GM23338 (cell line): ENCODE measurements around the gene EPAS1. TPM values are rescaled to one million over a fixed set of nuclear protein-coding genes. Genes with fewer than 3 reads are reported as not detected.

ENCODE experiments used
- ATAC-seq: fragments of 200-7000 bp; cut with Tn5 transposase; 3 replicates; pipeline ENCODE4 v1.9.1; 2020
- DNase-seq: peaks from one replicate; pipeline ENCODE4 v3.0.0-alpha.2; 2015; ENCODE audit warnings: low spot score
- H2AFZ ChIP-seq: fragments of 200-600 bp; sonication (generic); 2 replicates; pipeline ENCODE4 v1.8.0; 2016; ENCODE audit warnings: antibody characterized with exemption, mild to moderate bottlenecking, moderate library complexity
- H3F3A ChIP-seq: fragments of 200-600 bp; sonication (generic); replicated peaks from 2 replicates; pipeline ENCODE4 v1.8.0; 2017; ENCODE audit warnings: antibody characterized with exemption, mixed run types, low read depth
- H3K27ac ChIP-seq: fragments of 200-600 bp; sonication (generic); 2 replicates; pipeline ENCODE4 v1.6.1; 2016; ENCODE audit warnings: low read depth
- H3K27me3 ChIP-seq: fragments of 200-600 bp; sonication (generic); 2 replicates; pipeline ENCODE4 v1.8.0; 2016; ENCODE audit warnings: mild to moderate bottlenecking, mixed run types, moderate library complexity; ENCODE audit not compliant: insufficient read depth
- H3K36me3 ChIP-seq: fragments of 200-600 bp; sonication (generic); 2 replicates; pipeline ENCODE4 v1.8.0; 2016; ENCODE audit warnings: mild to moderate bottlenecking; ENCODE audit not compliant: insufficient read depth
- H3K4me1 ChIP-seq: fragments of 200-600 bp; sonication (generic); 2 replicates; pipeline ENCODE4 v1.8.0; 2016; ENCODE audit warnings: mild to moderate bottlenecking, moderate library complexity; ENCODE audit not compliant: insufficient read depth
- H3K4me2 ChIP-seq: fragments of 200-600 bp; sonication (generic); 2 replicates; pipeline ENCODE4 v1.7.1; 2017; ENCODE audit warnings: mixed run types
- H3K4me3 ChIP-seq: fragments of 200-600 bp; sonication (generic); 2 replicates; pipeline ENCODE4 v1.6.1; 2016; ENCODE audit warnings: mixed run types
- H3K79me2 ChIP-seq: fragments of 200-600 bp; sonication (generic); replicated peaks from 2 replicates; pipeline ENCODE4 v1.8.0; 2017; ENCODE audit warnings: mild to moderate bottlenecking; ENCODE audit not compliant: insufficient read depth
- H3K9me2 ChIP-seq: fragments of 200-600 bp; sonication (generic); 2 replicates; pipeline ENCODE4 v1.8.0; 2017; ENCODE audit not compliant: insufficient read depth
- H4K20me1 ChIP-seq: fragments of 200-600 bp; sonication (generic); replicated peaks from 2 replicates; pipeline ENCODE4 v1.8.0; 2017; ENCODE audit warnings: mild to moderate bottlenecking; ENCODE audit not compliant: insufficient read depth
- H3K27ac Mint-ChIP-seq: 2 replicates; pipeline ENCODE4 v1.8.0; 2020; ENCODE audit warnings: inconsistent platforms, mild to moderate bottlenecking, moderate library complexity, mixed read lengths
- H3K27me3 Mint-ChIP-seq: 3 replicates; pipeline ENCODE4 v1.8.0; 2022; ENCODE audit warnings: low read depth, mild to moderate bottlenecking, moderate library complexity, mixed read lengths, inconsistent platforms; ENCODE audit not compliant: insufficient read depth, poor library complexity
- H3K36me3 Mint-ChIP-seq: 3 replicates; pipeline ENCODE4 v1.8.0; 2021; ENCODE audit warnings: low read depth, mild to moderate bottlenecking, inconsistent platforms, moderate library complexity, mixed read lengths
- H3K4me1 Mint-ChIP-seq: 3 replicates; pipeline ENCODE4 v1.8.0; 2020; ENCODE audit warnings: mild to moderate bottlenecking, inconsistent platforms, mixed read lengths
- H3K4me3 Mint-ChIP-seq: 3 replicates; pipeline ENCODE4 v1.8.0; 2021; ENCODE audit warnings: moderate library complexity, mild to moderate bottlenecking, inconsistent platforms, mixed read lengths
- H3K9me3 Mint-ChIP-seq: 3 replicates; pipeline ENCODE4 v1.8.0; 2020; ENCODE audit warnings: moderate library complexity, mild to moderate bottlenecking, inconsistent platforms, mixed read lengths
- CREB1 ChIP-seq: fragments of 250-450 bp; sonication (Bioruptor Pico); IDR thresholded peaks from 2 replicates; pipeline ENCODE4 v1.5.0; 2020; ENCODE audit warnings: low read depth, mild to moderate bottlenecking, moderate library complexity
- CTCF ChIP-seq, 2 experiments: fragments of 200-600 bp in 1 of 2; sonication (generic) in 1 of 2; conservative IDR thresholded peaks; 2 replicates each; pipeline versions ENCODE4 v1.5.1 to v1.6.1; 2016 to 2017; ENCODE audit warnings: antibody characterized with exemption in 2 of 2, low read depth in 2 of 2, mild to moderate bottlenecking in 2 of 2, moderate library complexity in 1 of 2
- ETS1 ChIP-seq: IDR thresholded peaks from 2 replicates; pipeline ENCODE4 v1.6.1; 2016; ENCODE audit warnings: antibody characterized with exemption
- EZH2 ChIP-seq: fragments of 200-600 bp; sonication (generic); IDR thresholded peaks from one replicate; pipeline ENCODE4 v1.8.0; 2017; ENCODE audit warnings: antibody characterized with exemption, mild to moderate bottlenecking, low read depth; ENCODE audit not compliant: unreplicated experiment
- EZH2phosphoT487 ChIP-seq: fragments of 200-600 bp; sonication (generic); IDR thresholded peaks from one replicate; pipeline ENCODE4 v1.8.1; 2018; ENCODE audit warnings: antibody characterized with exemption; ENCODE audit not compliant: unreplicated experiment
- JUNB ChIP-seq: IDR thresholded peaks from one replicate; pipeline ENCODE4 v1.6.1; 2016; ENCODE audit warnings: antibody characterized with exemption; ENCODE audit not compliant: unreplicated experiment
- NANOG ChIP-seq: IDR thresholded peaks from 2 replicates; pipeline ENCODE4 v1.6.1; 2016; ENCODE audit warnings: antibody characterized with exemption, borderline replicate concordance
- POLR2AphosphoS5 ChIP-seq: IDR thresholded peaks from 2 replicates; pipeline ENCODE4 v1.6.1; 2016; ENCODE audit warnings: antibody characterized with exemption, low read depth
- REST ChIP-seq: IDR thresholded peaks from one replicate; pipeline ENCODE4 v1.6.1; 2018; ENCODE audit warnings: antibody characterized with exemption; ENCODE audit not compliant: unreplicated experiment
- STAT1 ChIP-seq: IDR thresholded peaks from one replicate; pipeline ENCODE4 v1.6.1; 2016; ENCODE audit warnings: antibody characterized with exemption; ENCODE audit not compliant: unreplicated experiment
- ZNF114 ChIP-seq: fragments of 250-450 bp; sonication (Bioruptor Pico); IDR thresholded peaks from 2 replicates; pipeline ENCODE4 v1.5.0; 2020; ENCODE audit warnings: mild to moderate bottlenecking, moderate library complexity
- ZNF331 ChIP-seq: fragments of 250-450 bp; sonication (Bioruptor Pico); IDR thresholded peaks from 2 replicates; pipeline ENCODE4 v1.5.0; 2020; ENCODE audit warnings: low read depth, mild to moderate bottlenecking, moderate library complexity
- ZNF462 ChIP-seq: fragments of 250-450 bp; sonication (Bioruptor Pico); IDR thresholded peaks from 2 replicates; pipeline ENCODE4 v1.5.0; 2020; ENCODE audit warnings: mild to moderate bottlenecking, moderate library complexity
- polyA plus RNA-seq: library from polyadenylated mRNA; unstranded; fragments of >200 nt; fragmentation: Nextera tagmentation; extraction: Ambion mirVana; gene quantifications from 2 replicates; pipeline ENCODE4 v1.2.1, GENCODE V29; 2016
- total RNA-seq: library from RNA; depleted of rRNA; stranded (reverse); fragments of >200 nt; shearing (Covaris generic); gene quantifications from 2 replicates; pipeline ENCODE4 v1.2.3, GENCODE V29; 2014

EPAS1 gene
- total and polyA plus RNA-seq, 2 experiments from 2014 or later: 0.68 to 5.4 TPM

- no peak overlapping the region for H3K4me2 ChIP-seq
- no peaks in the 10 kb centered on the region for H3K79me2 ChIP-seq
- Mint-ChIP-seq H3K9me3 (no peaks in the 10 kb centered on the region), H3K36me3 (no peaks in the 10 kb centered on the region), H3K27ac (no peak overlapping the region), H3K27me3 (peaks cover 6% of the 10 kb centered on the region), H3K4me1 (no peaks in the 10 kb centered on the region; the same call in 2 of the 3 replicates), H3K4me3 (no peak overlapping the region)
- H3F3A ChIP-seq: no peaks in the 10 kb centered on the region
- H4K20me1 ChIP-seq: no peaks in the 10 kb centered on the region
- DNase-seq: no peak
- H2AFZ ChIP-seq: no peak overlapping the region
- H3K27ac ChIP-seq: no peak overlapping the region
- no peak for TF ChIP-seq CTCF (conservative IDR thresholded peaks at IDR 0.05; ENCODE audit: low read depth in 2 of 2)
- TF ChIP-seq EZH2phosphoT487: no peak
- TF ChIP-seq STAT1: no peak
- no peak for TF ChIP-seq JUNB
- TF ChIP-seq ZNF331 (CRISPR knock-in tag): no peak
- no peak for TF ChIP-seq NANOG
- TF ChIP-seq POLR2AphosphoS5: no peak
- TF ChIP-seq ZNF114 (CRISPR knock-in tag): no peak
- no peak for TF ChIP-seq ETS1
- no peak for TF ChIP-seq CREB1 (CRISPR knock-in tag)
- TF ChIP-seq EZH2: no peak
- no peak for TF ChIP-seq ZNF462 (CRISPR knock-in tag)
- TF ChIP-seq REST: no peak
- H3K4me1 ChIP-seq: no peaks in the 10 kb centered on the region
- no peaks in the 10 kb centered on the region for H3K9me2 ChIP-seq
- H3K36me3 ChIP-seq: no peaks in the 10 kb centered on the region
- no peaks in the 10 kb centered on the region for H3K27me3 ChIP-seq
- H3K4me3 ChIP-seq: no peak overlapping the region
- no peak for ATAC-seq
These were observed 84.1 kb downstream of the EPAS1 start for GRCh38 chr2:46381263-46381849.
